ENCODE results near the gene PPP1R8. TPM values are rescaled to one million over a fixed set of nuclear protein-coding genes. Genes with fewer than 3 reads are reported as not detected.
"Not testable (repeated sequence)": the region's sequence is repeated elsewhere in the genome, so short reads cannot be mapped to it uniquely, and the experiment has no call there.

PPP1R8 gene
- 58.7 and 64.9 TPM in 2 replicates for total RNA-seq

GRCh38 chr1:27830621-27831440, at the start of gene PPP1R8:
PPP1R8 (plus strand) TSS chr1:27830782; CDS start chr1:27830836, 54 bp downstream.
- DNase-seq (ENCODE audit: low read depth, low spot score) = peak; percentile 86

DNA sequence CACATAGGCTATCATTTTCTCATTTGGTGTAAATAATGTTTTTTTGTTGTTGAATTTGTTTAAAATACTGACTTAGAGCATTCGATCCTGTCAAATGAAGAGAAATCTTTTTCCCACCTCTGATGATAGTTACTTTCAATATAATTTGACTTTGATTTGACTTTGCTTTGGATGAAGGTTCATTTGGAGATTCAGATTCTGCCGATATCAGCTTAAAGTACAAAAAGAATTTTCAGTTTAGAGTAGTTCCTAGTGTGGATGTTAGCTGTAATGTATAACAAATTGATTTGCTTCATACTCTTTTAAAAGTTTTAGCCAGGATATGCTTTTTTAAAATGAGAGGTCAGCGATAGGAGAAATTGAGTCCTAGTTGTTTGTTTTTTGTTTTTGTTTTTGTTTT, 47.6 kb upstream of the PPP1R8 start:
- no peak for DNase-seq (ENCODE audit: low read depth, low spot score)

- DNase-seq (ENCODE audit: low read depth, low spot score) = no peak
These were observed 45.9 kb upstream of the PPP1R8 start for GRCh38 chr1:27784700-27785099.

DNA sequence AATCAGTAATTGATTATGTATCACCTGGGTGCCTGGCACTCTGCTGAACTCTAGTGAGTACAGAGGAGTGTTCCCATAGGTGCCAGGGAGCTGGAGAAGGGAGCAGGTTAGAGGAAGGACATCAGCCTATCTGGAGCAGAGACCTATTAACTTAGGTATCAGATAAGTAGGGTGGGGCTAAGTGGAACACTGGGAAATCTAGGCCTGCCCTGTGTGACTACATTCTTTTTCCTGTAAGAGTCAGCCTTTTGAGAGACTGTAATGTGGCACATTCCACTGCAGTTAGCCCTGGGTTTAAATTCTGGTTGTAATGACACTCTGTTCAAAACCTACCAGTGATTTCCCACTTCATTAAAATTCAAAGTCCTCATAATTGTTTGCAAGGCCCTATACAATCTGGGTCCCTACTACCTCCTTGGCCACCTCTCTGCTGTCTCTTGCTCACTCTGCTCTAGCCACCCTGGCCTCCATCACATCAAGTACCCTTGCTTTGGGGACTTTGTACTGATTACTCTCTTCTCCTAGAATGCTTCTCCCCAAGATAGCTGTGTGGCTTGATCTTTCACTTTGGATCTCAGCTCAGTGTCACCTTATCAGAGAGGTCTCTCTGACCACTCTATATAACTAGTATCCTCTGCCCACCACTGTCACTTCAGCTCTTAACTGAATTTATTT, 44.7 kb upstream of the PPP1R8 start:
- DNase-seq (ENCODE audit: low read depth, low spot score) = no peak

DNA sequence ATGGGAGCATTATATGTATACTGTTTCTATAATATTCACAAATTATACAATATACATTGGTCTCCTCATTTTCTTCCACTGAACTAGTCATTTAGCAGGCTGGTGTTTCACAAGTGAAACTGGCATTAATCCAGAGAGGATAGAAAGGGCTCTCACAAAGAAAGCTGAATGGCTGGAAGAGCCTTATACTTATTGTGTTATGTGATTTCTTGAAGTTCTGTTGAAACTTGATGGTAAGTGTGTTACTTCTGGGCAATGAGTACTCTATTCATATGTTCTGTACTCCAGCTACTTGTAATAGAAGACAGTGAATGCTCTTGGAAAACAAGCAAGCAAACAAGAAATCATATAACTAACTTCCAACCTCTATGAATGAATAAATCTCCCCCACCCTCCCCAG, 42.7 kb upstream of the PPP1R8 start:
- DNase-seq (ENCODE audit: low read depth, low spot score) = no peak

DNA sequence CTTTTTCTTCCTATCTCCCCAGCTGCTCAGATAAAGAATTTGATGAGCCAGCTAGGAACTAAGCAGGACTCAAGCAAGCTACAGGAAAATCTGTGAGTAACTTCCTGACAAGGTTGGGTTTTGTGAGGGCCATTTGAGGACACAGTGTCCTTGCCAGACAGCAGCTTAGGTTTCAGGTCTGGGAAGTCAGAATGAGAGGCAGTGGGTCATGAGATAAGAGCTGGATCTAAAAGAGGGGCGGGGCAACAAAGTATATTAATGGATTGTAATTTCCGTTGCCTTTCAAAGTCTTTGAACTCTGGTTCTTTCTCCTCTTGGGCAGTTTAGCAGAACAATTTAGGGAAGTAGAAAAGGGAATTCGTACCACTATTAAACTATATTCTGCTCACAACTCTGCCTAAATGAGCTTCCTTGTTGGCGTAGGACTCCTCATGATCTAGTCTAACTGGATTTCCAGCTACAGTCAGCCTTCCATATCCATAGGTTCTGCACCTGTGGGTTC, 41.0 kb upstream of the PPP1R8 start:
- peak; percentile 93 for DNase-seq (ENCODE audit: low read depth, low spot score)

DNA sequence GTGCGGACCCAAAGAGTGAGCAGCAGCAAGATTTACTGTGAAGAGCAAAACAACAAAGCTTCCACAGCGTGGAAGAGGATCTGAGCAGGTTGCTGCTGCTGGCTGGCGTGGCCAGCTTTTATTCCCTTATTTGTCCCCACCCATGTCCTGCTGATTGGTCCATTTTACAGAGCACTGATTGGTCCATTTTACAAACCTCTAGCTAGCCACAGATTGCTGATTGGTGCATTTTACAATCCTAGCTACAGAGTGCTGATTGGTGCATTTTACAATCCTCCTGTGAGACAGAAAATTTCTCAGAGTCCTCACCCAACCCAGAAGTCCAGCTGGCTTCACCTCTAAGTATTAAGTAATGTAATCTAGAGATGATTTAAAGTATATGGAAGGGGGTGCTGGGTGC, 40.3 kb upstream of the PPP1R8 start:
- not testable (repeated sequence) for DNase-seq (ENCODE audit: low read depth, low spot score)

GRCh38 chr1:27795601-27796000, 35.0 kb upstream of the PPP1R8 start:
- no peak for DNase-seq (ENCODE audit: low read depth, low spot score)

DNA sequence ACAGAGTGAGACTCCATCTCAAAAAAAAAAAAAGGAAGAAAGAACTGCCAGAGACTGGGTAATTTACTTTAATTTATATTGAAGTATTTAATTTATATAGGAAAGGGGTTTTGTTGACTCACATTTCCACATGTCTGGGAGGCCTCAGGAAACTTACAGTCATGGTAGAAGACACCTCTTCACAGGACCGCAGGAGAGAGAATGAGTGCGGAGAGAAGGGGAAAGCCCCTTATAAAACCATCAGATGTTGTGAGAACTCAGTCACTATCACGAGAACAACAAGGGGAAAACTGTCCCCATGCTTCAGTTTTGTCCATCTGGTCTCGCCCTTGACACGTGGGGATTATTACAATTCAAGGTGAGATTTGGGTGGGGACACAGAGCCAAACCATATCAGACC, 25.8 kb upstream of the PPP1R8 start:
- DNase-seq (ENCODE audit: low read depth, low spot score) = no peak

DNA sequence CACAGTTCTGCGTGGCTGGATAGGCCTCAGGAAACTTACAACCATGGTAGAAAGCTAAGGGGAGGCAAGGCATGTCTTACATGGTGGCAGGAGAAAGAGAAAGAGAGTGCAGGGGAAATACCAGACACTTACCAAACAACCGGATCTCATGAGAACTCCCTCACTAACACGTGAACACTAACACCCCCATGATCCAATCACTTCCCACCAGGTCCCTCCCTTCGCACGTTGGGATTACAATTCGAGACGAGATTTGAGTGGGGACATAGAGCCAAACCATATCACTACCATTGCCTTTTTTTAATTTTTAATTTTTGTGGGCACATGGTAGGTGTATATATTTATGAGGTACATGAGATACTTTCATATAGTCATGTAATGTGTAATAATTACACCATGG, 23.8 kb upstream of the PPP1R8 start:
- DNase-seq (ENCODE audit: low read depth, low spot score) = no peak

DNA sequence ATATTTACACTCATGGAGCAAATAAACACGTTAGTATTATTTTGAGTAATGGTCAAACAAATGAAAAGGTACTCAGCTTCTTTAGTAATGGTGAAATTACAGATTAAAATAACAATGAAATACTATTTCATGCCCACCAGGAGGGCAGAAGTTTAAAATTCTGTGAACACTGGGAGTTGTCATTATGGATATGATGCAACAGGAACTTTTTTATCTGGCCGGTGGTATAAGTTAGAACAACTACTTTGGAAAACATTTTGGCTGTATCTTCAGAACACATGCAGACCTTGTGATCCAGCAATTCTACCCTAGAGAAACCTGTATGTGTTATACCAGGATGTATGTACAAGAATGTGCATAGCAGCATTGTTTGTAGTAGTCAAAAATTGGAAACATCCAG, 23.2 kb upstream of the PPP1R8 start:
- no peak for DNase-seq (ENCODE audit: low read depth, low spot score)

- not testable (repeated sequence) for DNase-seq (ENCODE audit: low read depth, low spot score)
These were observed 22.5 kb upstream of the PPP1R8 start for GRCh38 chr1:27808131-27808530.

DNA sequence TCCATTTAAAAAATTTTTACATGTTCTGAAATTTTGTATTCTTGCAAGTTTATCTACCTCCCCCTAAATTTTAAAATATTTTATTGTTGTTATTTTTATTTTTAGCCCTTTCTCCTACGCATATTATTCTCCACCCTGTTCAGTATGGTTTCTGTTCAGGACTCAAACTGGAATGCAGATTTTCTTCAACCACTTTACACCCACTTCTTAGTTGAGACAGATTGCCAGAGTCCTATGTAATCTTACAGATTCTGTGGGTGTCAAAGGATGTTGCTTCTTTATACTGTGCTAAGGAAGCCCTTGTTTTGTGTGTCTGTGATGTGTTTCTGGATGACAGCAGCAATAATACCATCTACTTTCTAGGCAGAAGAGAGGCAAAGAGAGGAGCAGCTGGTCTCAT, 20.7 kb upstream of the PPP1R8 start:
- no peak for DNase-seq (ENCODE audit: low read depth, low spot score)

DNA sequence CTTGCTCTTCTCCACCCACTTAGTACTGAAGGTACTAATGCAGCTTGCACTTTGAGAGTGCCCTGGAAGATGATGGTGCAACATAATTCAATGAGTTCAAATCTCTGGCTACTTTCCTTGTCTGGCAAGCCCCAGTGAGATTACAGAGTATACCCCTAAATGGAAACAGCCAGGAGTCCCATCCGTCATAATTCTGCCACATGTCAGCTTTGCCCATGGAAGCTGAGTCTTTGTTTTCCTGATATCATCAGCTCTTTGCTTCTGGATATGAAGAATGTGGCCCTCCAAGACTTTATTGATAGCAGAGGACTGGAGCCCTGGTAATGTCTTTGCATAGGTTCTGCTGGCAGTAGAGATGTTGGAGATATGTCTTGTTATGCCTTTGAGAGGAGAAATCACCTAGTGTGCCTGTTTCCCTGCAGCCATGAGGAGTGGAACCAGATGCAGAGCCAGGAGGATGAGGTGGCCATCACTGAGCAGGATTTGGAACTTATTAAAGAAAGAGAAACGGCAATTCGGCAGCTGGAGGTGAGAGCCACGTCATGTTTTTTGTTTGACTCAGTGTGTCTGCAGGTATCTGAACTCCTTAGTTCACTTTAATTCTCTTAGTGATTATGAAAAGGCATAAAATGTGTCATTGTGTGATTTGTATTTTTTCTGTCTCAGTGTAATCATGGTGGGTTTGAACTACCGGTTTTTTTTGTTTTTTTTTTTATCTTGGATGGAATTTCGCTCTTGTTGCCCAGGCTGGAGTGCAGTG, 18.7 kb upstream of the PPP1R8 start:
- DNase-seq (ENCODE audit: low read depth, low spot score) = no peak

- DNase-seq (ENCODE audit: low read depth, low spot score) = no peak
These were observed 13.5 kb upstream of the PPP1R8 start for GRCh38 chr1:27816921-27817630.

GRCh38 chr1:27821761-27822315, 8.7 kb upstream of the PPP1R8 start:
- DNase-seq (ENCODE audit: low read depth, low spot score) = no peak

DNA sequence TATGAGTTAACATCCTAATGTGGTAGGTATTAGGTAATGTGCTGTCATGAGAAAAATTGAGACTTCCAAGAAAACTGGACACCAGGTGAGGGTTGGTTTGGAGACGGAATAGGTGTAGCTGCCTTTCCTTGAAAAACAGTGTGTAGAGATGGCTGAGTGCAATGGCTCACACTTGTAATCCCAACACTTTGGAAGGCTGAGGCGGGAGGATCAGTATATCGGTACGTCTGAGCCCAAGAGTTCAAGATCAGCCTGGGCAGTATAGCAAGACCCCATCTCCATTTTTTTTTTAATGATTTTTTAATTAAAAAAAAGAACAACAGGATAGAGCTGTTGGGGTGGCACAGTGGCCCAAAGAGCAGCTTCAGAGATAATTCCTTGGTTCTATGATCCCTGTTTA, 6.8 kb upstream of the PPP1R8 start:
- no peak for DNase-seq (ENCODE audit: low read depth, low spot score)

GRCh38 chr1:27824411-27824810, 6.2 kb upstream of the PPP1R8 start:
- no peak for DNase-seq (ENCODE audit: low read depth, low spot score)

- DNase-seq (ENCODE audit: low read depth, low spot score) = not testable (repeated sequence)
These were observed 1.1 kb upstream of the PPP1R8 start for GRCh38 chr1:27829339-27829960.

DNA sequence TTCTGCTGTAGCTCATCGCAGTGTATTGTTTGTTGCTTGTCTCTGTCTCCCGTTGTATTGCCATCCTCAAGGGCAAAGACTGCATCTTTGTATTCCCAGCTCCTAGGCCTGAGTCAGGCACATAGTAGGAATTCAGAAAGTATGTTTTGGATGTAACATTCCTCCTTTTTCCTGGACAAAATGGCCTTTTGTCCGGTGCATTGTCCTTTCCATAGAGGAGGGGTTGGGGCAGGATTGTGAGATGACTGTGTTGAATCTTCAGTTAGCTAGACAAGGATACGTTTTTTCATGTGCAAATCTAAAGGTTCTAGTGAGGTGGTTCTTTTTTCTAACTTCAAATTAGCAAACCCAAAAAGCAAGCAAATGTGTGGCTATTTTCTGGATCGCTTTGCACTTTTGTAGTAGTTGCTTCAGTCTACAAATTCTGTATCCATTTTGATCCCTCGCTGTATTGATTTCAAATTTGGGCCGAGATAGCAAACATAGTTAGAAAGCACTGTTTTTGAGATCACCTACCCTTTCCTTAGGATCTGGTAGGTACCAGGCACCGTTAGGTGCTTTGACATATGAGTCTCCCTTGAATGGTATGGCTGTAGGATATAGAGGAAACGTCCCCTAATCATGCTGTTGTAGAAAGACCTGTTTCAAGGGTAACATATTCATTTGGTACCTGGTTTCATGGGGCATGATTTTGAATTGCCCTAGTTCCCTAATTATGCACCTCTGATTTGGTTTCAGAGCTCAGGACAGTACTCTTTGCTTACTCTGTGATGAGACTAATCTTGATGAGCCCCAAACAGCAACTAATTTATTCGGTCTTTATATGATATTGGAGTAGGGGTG, 1.2 kb downstream of the PPP1R8 start:
- no peak for DNase-seq (ENCODE audit: low read depth, low spot score)
